Peyer's patch (tissue), 4 donors: ENCODE measurements around the gene IL18R1.

Experiments used
- CTCF ChIP-seq, 6 experiments: fragments of 450-650 bp in 4 of 6; fragments of 200-600 bp in 2 of 6; sonication (generic) in 1 of 6; IDR thresholded peaks; one replicate each; pipeline ENCODE4 v1.5.1; 2017 to 2019; ENCODE audit warnings: antibody characterized with exemption in 6 of 6, mild to moderate bottlenecking in 3 of 6, moderate library complexity in 1 of 6
- POLR2A ChIP-seq, 2 donors: fragments of 450-650 bp; IDR thresholded peaks; one replicate each; pipeline ENCODE4 v1.5.1; 2017; ENCODE audit warnings: antibody characterized with exemption in 2 of 2, mild to moderate bottlenecking in 2 of 2, moderate library complexity in 2 of 2

- TF ChIP-seq CTCF (IDR thresholded peaks at IDR 0.05) = no peak
- TF ChIP-seq POLR2A (IDR thresholded peaks at IDR 0.05) = no peak
These were observed 39.7 kb upstream of the IL18R1 start for GRCh38 chr2:102315921-102316320.
